ENCODE measurements around the gene PLEKHJ1.
"Not testable (repeated sequence)": the region's sequence is repeated elsewhere in the genome, so short reads cannot be mapped to it uniquely, and the experiment has no call there.

PLEKHJ1 gene, protein sequence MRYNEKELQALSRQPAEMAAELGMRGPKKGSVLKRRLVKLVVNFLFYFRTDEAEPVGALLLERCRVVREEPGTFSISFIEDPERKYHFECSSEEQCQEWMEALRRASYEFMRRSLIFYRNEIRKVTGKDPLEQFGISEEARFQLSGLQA

DNA sequence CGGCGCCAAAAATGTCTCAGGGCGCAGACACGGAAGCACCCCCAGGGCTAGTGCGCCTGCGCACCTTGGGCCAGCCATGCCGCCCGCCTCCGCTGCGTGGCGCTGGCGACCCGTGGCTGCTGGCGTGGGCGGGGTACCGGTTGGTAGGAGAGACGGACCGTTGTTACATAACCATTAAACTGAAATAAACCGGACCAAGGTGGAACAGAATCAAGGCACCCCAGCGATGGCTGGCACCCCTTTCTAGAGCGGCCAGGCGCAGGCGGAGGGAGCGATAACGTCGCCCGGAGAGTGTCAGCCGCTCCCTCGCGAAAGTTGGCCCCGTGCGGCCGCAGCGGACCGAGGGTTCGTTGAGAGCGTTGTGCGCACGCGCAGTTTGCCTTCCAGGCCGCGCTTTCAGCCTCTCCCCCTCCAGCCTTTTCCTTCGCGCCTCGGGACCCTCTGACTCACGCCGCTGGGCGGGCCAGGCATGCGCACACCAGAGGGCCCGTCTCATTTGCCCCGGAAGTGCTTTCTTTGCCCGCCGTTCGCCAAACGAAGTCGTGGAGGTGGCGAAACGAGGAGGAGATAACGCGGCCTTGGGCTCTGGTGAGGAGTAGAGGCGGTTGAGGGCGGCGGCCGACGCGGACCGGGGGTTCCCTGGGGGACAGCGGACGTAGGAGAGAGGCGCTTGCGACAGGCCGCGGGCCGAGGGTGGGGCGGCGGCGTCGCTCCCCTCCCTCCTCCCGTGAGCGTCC is at the start of gene PLEKHJ1, which contains the start of gene SF3A2:
Gene PLEKHJ1 (minus strand): TSS at position 16 of the 737 bp plus-strand sequence. CDS start 81 bp downstream, outside the sequence.
Gene SF3A2 (plus strand): TSS at position 511 of the 737 bp plus-strand sequence. CDS start 6,595 bp downstream, outside the sequence.
- in situ Hi-C loops (cut with MboI; ENCODE audit: low pct_unique_long_range_greater_than_20kb, low sequenced_read_pairs, unreplicated experiment), result no loop called here
- TF ChIP-seq, protein P1, sequence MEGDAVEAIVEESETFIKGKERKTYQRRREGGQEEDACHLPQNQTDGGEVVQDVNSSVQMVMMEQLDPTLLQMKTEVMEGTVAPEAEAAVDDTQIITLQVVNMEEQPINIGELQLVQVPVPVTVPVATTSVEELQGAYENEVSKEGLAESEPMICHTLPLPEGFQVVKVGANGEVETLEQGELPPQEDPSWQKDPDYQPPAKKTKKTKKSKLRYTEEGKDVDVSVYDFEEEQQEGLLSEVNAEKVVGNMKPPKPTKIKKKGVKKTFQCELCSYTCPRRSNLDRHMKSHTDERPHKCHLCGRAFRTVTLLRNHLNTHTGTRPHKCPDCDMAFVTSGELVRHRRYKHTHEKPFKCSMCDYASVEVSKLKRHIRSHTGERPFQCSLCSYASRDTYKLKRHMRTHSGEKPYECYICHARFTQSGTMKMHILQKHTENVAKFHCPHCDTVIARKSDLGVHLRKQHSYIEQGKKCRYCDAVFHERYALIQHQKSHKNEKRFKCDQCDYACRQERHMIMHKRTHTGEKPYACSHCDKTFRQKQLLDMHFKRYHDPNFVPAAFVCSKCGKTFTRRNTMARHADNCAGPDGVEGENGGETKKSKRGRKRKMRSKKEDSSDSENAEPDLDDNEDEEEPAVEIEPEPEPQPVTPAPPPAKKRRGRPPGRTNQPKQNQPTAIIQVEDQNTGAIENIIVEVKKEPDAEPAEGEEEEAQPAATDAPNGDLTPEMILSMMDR (IDR thresholded peaks at IDR 0.05; ENCODE audit: extremely low read depth, insufficient read depth, missing control alignments), result peak; percentile 100
- peak; percentile 100 for DNase-seq (ENCODE audit: low spot score)

GRCh38 chr19:2283835-2284507 is 47.8 kb upstream of the PLEKHJ1 start:
- in situ Hi-C loops (cut with MboI; ENCODE audit: low pct_unique_long_range_greater_than_20kb, low sequenced_read_pairs, unreplicated experiment), result no loop called here
- DNase-seq (ENCODE audit: low spot score), result no peak
- TF ChIP-seq, protein P1 (IDR thresholded peaks at IDR 0.05; ENCODE audit: extremely low read depth, insufficient read depth, missing control alignments), result no peak

DNA sequence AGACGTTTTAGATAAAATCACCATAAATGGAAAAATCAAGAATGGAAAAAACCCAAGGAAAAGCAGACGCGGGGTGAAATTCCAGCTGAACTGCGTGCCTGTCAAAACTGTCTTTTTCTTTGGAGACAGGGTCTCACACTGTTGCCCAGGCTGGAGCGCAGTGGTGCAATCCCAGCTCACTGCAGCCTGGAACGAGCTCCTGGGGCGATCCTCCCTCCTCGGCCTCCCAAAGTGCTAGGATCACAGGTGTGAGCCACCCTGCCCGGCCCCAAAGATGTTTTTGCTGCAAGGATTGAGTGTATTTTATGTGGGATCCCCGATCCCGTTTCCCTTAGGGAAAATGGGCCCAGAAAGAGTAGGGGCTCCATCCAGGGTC is 46.7 kb upstream of the PLEKHJ1 start:
- in situ Hi-C loops (cut with MboI; ENCODE audit: low pct_unique_long_range_greater_than_20kb, low sequenced_read_pairs, unreplicated experiment), result no loop called here
- TF ChIP-seq, protein P1 (IDR thresholded peaks at IDR 0.05; ENCODE audit: extremely low read depth, insufficient read depth, missing control alignments), result no peak
- no peak for DNase-seq (ENCODE audit: low spot score)

- TF ChIP-seq, protein P1 (IDR thresholded peaks at IDR 0.05; ENCODE audit: extremely low read depth, insufficient read depth, missing control alignments), result no peak
- in situ Hi-C loops (cut with MboI; ENCODE audit: low pct_unique_long_range_greater_than_20kb, low sequenced_read_pairs, unreplicated experiment), result no loop called here
- peak; percentile 70 for DNase-seq (ENCODE audit: low spot score)
Observed at GRCh38 chr19:2282062-2282861, 46.1 kb upstream of the PLEKHJ1 start, which contains the start of gene PEAK3. TSS of gene PEAK3 (minus strand) at chr19:2282175. CDS start at chr19:2280931, 1,244 bp downstream.

DNA sequence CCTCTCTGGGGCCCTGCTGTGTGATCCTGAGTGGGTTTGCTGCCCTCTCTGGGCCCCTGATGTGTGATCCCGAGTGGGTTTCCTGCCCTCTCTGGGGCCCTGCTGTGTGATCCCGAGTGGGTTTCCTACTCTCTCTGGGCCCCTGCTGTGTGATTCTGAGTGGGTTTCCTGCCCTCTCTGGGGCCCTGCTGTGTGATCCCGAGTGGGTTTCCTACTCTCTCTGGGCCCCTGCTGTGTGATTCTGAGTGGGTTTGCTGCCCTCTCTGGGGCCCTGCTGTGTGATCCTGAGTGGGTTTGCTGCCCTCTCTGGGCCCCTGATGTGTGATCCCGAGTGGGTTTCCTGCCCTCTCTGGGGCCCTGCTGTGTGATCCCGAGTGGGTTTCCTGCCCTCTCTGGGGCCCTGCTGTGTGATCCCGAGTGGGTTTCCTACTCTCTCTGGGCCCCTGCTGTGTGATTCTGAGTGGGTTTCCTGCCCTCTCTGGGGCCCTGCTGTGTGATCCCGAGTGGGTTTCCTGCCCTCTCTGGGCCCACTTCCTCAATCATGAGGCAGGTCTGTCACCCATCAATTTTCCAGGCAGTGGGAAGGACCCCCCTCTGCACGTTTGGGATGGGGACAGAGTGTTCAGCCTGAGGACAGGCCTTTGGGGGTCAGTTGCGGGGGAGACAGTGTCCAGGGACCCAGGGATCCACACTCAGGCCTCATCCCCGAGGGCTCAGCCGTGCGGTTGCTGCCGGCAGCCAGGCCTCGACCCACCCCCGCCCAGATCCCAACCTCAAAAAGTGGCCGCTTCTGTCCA is 45.3 kb upstream of the PLEKHJ1 start:
- in situ Hi-C loops (cut with MboI; ENCODE audit: low pct_unique_long_range_greater_than_20kb, low sequenced_read_pairs, unreplicated experiment); DNase-seq (ENCODE audit: low spot score): not testable (repeated sequence)

- DNase-seq (ENCODE audit: low spot score), result no peak
- TF ChIP-seq, protein P1 (IDR thresholded peaks at IDR 0.05; ENCODE audit: extremely low read depth, insufficient read depth, missing control alignments), result no peak
- in situ Hi-C loops (cut with MboI; ENCODE audit: low pct_unique_long_range_greater_than_20kb, low sequenced_read_pairs, unreplicated experiment), result no loop called here
Observed at GRCh38 chr19:2280633-2281264, 44.6 kb upstream of the PLEKHJ1 start.

Data from GM13977 (cell line).